ENCODE measurements around the gene CTSO. TPM values are rescaled to one million over a fixed set of nuclear protein-coding genes. Genes with fewer than 3 reads are reported as not detected.

CTSO gene
- total and polyA plus RNA-seq, 4 donors: 20.7 to 36.7 (median 24.5) TPM

DNA sequence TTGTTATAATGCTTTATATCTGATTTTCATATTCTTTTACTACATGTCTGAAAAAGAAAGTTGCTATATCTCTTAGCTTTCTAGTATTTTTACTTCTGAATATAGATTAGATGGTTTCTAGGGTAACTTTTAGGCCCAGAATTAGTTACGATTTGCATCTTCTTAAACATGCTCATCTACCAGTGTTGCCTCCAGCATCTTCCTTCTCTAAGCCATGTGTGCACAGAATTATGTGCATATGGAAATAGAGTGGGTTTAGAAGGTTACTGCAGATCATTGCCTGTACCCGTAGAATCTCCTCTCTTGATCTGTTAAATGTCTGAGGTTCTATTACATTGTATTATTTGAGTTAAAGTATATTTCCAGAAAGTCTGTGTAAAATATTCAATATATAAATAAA, 52.7 kb downstream of the CTSO start:
- Histone ChIP-seq H3K9me3 (ENCODE audit: control insufficient read depth in 4 of 4, low read length in 3 of 4) (no peaks in the 10 kb centered on the region), H3K27me3 (ENCODE audit: control insufficient read depth in 4 of 4, insufficient read depth in 4 of 4, low read length in 3 of 4) (no peaks in the 10 kb centered on the region), H3K4me1 (ENCODE audit: control insufficient read depth in 4 of 4, insufficient read depth in 4 of 4, low read length in 3 of 4) (peaks cover 0 to 11% (median 3%) of the 10 kb centered on the region in 4 donors), H3K36me3 (ENCODE audit: control insufficient read depth in 4 of 4, insufficient read depth in 3 of 4, low read depth in 1 of 4, low read length in 3 of 4) (no peaks in the 10 kb centered on the region), H3K27ac (ENCODE audit: low read depth in 1 of 2, low read length in 2 of 2) (peak overlapping the region in 1 of 2 donors; percentile 36), H3K9ac (ENCODE audit: low read depth in 1 of 2, low read length in 2 of 2) (no peak overlapping the region), H3K4me3 (ENCODE audit: low read depth in 1 of 3, low read length in 3 of 3) (no peak overlapping the region)
- DNase-seq (ENCODE audit: low spot score): no peak
- 95% methylated on average over 2 of the region's 2 CpGs for WGBS
- no peak for TF ChIP-seq HNF4G (IDR thresholded peaks at IDR 0.05)
- no peak for TF ChIP-seq TAF1 (conservative IDR thresholded peaks at IDR 0.05)
- no peak for TF ChIP-seq RXRA (IDR thresholded peaks at IDR 0.05)
- TF ChIP-seq YY1 (IDR thresholded peaks at IDR 0.05): no peak
- no peak for TF ChIP-seq MAX (IDR thresholded peaks at IDR 0.05)
- TF ChIP-seq, protein P1, sequence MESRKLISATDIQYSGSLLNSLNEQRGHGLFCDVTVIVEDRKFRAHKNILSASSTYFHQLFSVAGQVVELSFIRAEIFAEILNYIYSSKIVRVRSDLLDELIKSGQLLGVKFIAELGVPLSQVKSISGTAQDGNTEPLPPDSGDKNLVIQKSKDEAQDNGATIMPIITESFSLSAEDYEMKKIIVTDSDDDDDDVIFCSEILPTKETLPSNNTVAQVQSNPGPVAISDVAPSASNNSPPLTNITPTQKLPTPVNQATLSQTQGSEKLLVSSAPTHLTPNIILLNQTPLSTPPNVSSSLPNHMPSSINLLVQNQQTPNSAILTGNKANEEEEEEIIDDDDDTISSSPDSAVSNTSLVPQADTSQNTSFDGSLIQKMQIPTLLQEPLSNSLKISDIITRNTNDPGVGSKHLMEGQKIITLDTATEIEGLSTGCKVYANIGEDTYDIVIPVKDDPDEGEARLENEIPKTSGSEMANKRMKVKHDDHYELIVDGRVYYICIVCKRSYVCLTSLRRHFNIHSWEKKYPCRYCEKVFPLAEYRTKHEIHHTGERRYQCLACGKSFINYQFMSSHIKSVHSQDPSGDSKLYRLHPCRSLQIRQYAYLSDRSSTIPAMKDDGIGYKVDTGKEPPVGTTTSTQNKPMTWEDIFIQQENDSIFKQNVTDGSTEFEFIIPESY (IDR thresholded peaks at IDR 0.05): no peak

DNA sequence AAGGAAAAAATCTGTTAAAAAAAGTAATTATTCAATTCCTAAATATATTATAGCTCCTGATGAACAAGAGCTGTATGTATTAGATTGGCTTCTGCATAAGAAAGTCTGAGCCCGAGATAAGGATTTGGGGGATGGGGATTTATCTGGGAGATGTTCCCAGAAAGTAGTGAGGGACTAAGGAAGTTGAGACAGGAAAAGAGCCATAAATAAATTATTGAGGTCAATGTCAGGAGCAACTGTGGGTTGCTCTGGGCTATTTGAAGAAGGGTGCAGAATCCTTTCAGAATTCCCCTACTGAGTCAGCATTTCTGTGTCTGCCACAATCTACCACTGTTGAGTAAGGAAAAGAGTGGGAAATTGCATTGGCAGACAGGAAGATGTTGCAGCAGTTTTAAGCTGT, 53.3 kb downstream of the CTSO start:
- Histone ChIP-seq H3K4me3 (ENCODE audit: low read depth in 1 of 3, low read length in 3 of 3) (no peak overlapping the region), H3K27ac (ENCODE audit: low read depth in 1 of 2, low read length in 2 of 2) (peak overlapping the region in 1 of 2 donors; percentile 36), H3K9ac (ENCODE audit: low read depth in 1 of 2, low read length in 2 of 2) (no peak overlapping the region), H3K9me3 (ENCODE audit: control insufficient read depth in 4 of 4, low read length in 3 of 4) (no peaks in the 10 kb centered on the region), H3K4me1 (ENCODE audit: control insufficient read depth in 4 of 4, insufficient read depth in 4 of 4, low read length in 3 of 4) (peaks cover 0 to 11% (median 3%) of the 10 kb centered on the region in 4 donors), H3K27me3 (ENCODE audit: control insufficient read depth in 4 of 4, insufficient read depth in 4 of 4, low read length in 3 of 4) (no peaks in the 10 kb centered on the region), H3K36me3 (ENCODE audit: control insufficient read depth in 4 of 4, insufficient read depth in 3 of 4, low read depth in 1 of 4, low read length in 3 of 4) (no peaks in the 10 kb centered on the region)
- WGBS: 69% methylated on average over 1 of the region's 1 CpG
- TF ChIP-seq TAF1 (conservative IDR thresholded peaks at IDR 0.05): no peak
- peak in 1 of 2 donors; percentile 34 for TF ChIP-seq RAD21 (IDR thresholded peaks at IDR 0.05)
- peak in 1 of 2 donors; percentile 19 for TF ChIP-seq HNF4A (conservative IDR thresholded peaks at IDR 0.05)
- TF ChIP-seq GABPA (IDR thresholded peaks at IDR 0.05 in 1 of 2, conservative IDR thresholded peaks at IDR 0.05 in 1 of 2): no peak
- no peak for TF ChIP-seq CTCF (IDR thresholded peaks at IDR 0.05; ENCODE audit: low read depth, low read length, missing input control)
- no peak for TF ChIP-seq HNF4G (IDR thresholded peaks at IDR 0.05)
- TF ChIP-seq FOXA1 (IDR thresholded peaks at IDR 0.05): no peak
- TF ChIP-seq NR2F2 (IDR thresholded peaks at IDR 0.05): no peak
- peak; percentile 15 to 55 for TF ChIP-seq RXRA (IDR thresholded peaks at IDR 0.05)
- TF ChIP-seq SP1 (IDR thresholded peaks at IDR 0.05): peak; percentile 42
- DNase-seq (ENCODE audit: low spot score): no peak

GRCh38 chr4:155899891-155900290, 53.8 kb downstream of the CTSO start:
- H3K36me3 ChIP-seq (ENCODE audit: control insufficient read depth in 4 of 4, insufficient read depth in 3 of 4, low read depth in 1 of 4, low read length in 3 of 4): no peaks in the 10 kb centered on the region
- peaks cover 0 to 11% (median 3%) of the 10 kb centered on the region in 4 donors for H3K4me1 ChIP-seq (ENCODE audit: control insufficient read depth in 4 of 4, insufficient read depth in 4 of 4, low read length in 3 of 4)
- peak overlapping the region in 1 of 2 donors; percentile 38 for H3K27ac ChIP-seq (ENCODE audit: low read depth in 1 of 2, low read length in 2 of 2)
- no peak overlapping the region for H3K4me3 ChIP-seq (ENCODE audit: low read depth in 1 of 3, low read length in 3 of 3)
- TF ChIP-seq, protein P2, sequence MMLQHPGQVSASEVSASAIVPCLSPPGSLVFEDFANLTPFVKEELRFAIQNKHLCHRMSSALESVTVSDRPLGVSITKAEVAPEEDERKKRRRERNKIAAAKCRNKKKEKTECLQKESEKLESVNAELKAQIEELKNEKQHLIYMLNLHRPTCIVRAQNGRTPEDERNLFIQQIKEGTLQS (IDR thresholded peaks at IDR 0.05): no peak
- TF ChIP-seq CTCF (IDR thresholded peaks at IDR 0.05; ENCODE audit: low read depth, low read length, missing input control) (no peak), FOXA2 (IDR thresholded peaks at IDR 0.05) (no peak), HNF4A (conservative IDR thresholded peaks at IDR 0.05) (no peak), SP1 (IDR thresholded peaks at IDR 0.05) (no peak), TAF1 (conservative IDR thresholded peaks at IDR 0.05) (no peak), RAD21 (IDR thresholded peaks at IDR 0.05) (no peak), YY1 (IDR thresholded peaks at IDR 0.05) (no peak), HNF4G (IDR thresholded peaks at IDR 0.05) (no peak), FOXA1 (IDR thresholded peaks at IDR 0.05) (no peak), RXRA (IDR thresholded peaks at IDR 0.05) (no peak), MAX (IDR thresholded peaks at IDR 0.05) (no peak)
- TF ChIP-seq, protein P3, sequence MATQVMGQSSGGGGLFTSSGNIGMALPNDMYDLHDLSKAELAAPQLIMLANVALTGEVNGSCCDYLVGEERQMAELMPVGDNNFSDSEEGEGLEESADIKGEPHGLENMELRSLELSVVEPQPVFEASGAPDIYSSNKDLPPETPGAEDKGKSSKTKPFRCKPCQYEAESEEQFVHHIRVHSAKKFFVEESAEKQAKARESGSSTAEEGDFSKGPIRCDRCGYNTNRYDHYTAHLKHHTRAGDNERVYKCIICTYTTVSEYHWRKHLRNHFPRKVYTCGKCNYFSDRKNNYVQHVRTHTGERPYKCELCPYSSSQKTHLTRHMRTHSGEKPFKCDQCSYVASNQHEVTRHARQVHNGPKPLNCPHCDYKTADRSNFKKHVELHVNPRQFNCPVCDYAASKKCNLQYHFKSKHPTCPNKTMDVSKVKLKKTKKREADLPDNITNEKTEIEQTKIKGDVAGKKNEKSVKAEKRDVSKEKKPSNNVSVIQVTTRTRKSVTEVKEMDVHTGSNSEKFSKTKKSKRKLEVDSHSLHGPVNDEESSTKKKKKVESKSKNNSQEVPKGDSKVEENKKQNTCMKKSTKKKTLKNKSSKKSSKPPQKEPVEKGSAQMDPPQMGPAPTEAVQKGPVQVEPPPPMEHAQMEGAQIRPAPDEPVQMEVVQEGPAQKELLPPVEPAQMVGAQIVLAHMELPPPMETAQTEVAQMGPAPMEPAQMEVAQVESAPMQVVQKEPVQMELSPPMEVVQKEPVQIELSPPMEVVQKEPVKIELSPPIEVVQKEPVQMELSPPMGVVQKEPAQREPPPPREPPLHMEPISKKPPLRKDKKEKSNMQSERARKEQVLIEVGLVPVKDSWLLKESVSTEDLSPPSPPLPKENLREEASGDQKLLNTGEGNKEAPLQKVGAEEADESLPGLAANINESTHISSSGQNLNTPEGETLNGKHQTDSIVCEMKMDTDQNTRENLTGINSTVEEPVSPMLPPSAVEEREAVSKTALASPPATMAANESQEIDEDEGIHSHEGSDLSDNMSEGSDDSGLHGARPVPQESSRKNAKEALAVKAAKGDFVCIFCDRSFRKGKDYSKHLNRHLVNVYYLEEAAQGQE (IDR thresholded peaks at IDR 0.05): no peak
- H3K9me3 ChIP-seq (ENCODE audit: control insufficient read depth in 4 of 4, low read length in 3 of 4): no peaks in the 10 kb centered on the region
- H3K9ac ChIP-seq (ENCODE audit: low read depth in 1 of 2, low read length in 2 of 2): no peak overlapping the region
- 40% methylated on average over 3 of the region's 3 CpGs for WGBS
- no peak for DNase-seq (ENCODE audit: low spot score)
- no peaks in the 10 kb centered on the region for H3K27me3 ChIP-seq (ENCODE audit: control insufficient read depth in 4 of 4, insufficient read depth in 4 of 4, low read length in 3 of 4)
